PC-9 (cell line): Measurements from ENCODE around the gene ATP1A4.

ENCODE experiments used
- CTCF ChIP-seq: fragments of 200-600 bp; sonication (generic); conservative IDR thresholded peaks from 2 replicates; pipeline ENCODE4 v1.6.1; 2017; ENCODE audit warnings: mixed run types, antibody characterized with exemption, mild to moderate bottlenecking, moderate library complexity
- EZH2 ChIP-seq: fragments of 200-600 bp; sonication (generic); IDR thresholded peaks from 2 replicates; pipeline ENCODE4 v1.8.0; 2017; ENCODE audit warnings: antibody characterized with exemption, low read depth

GRCh38 chr1:160163615-160164014 lies 12.2 kb downstream of the ATP1A4 start:
- TF ChIP-seq CTCF (peak; percentile 46), EZH2 (no peak)
